Loucy (cell line): ENCODE measurements around the gene C7.

Experiments
- H2AFZ ChIP-seq: fragments of 200-600 bp; sonication (generic); 2 replicates; pipeline ENCODE4 v1.6.0; 2016; ENCODE audit warnings: antibody characterized with exemption, mild to moderate bottlenecking, low read length, moderate library complexity
- H3F3A ChIP-seq: fragments of 200-600 bp; 2 replicates; pipeline ENCODE4 v1.6.0; 2016; ENCODE audit warnings: antibody characterized with exemption, low read depth, mild to moderate bottlenecking
- H3K27me3 ChIP-seq: fragments of 200-600 bp; sonication (generic); 2 replicates; pipeline ENCODE4 v1.6.1; 2014; ENCODE audit warnings: low read length, mild to moderate bottlenecking; ENCODE audit not compliant: insufficient read depth, poor library complexity, severe bottlenecking
- H3K36me3 ChIP-seq: fragments of 200-600 bp; sonication (generic); 2 replicates; pipeline ENCODE4 v1.6.1; 2016; ENCODE audit warnings: low read length; ENCODE audit not compliant: insufficient read depth
- H3K4me1 ChIP-seq: fragments of 200-600 bp; sonication (generic); 2 replicates; pipeline ENCODE4 v1.5.1; 2014; ENCODE audit warnings: low read length, mild to moderate bottlenecking; ENCODE audit not compliant: insufficient read depth, poor library complexity, severe bottlenecking
- H3K4me2 ChIP-seq: fragments of 200-600 bp; sonication (generic); 2 replicates; pipeline ENCODE4 v1.6.0; 2014; ENCODE audit warnings: antibody characterized with exemption, low read length, low read depth, mild to moderate bottlenecking; ENCODE audit not compliant: poor library complexity, severe bottlenecking
- H3K4me3 ChIP-seq: fragments of 200-600 bp; sonication (generic); 2 replicates; pipeline ENCODE4 v1.5.1; 2014; ENCODE audit warnings: low read length, mild to moderate bottlenecking, mixed read lengths; ENCODE audit not compliant: poor library complexity, severe bottlenecking
- H3K79me2 ChIP-seq: fragments of 200-600 bp; sonication (generic); 2 replicates; pipeline ENCODE4 v1.6.1; 2014; ENCODE audit warnings: low read length; ENCODE audit not compliant: insufficient read depth
- H3K9ac ChIP-seq: fragments of 200-600 bp; sonication (generic); 2 replicates; pipeline ENCODE4 v1.6.0; 2014; ENCODE audit warnings: mild to moderate bottlenecking, low read depth, low read length, moderate library complexity; ENCODE audit not compliant: poor library complexity, severe bottlenecking
- H3K9me2 ChIP-seq: fragments of 200-600 bp; sonication (generic); replicated peaks from 2 replicates; pipeline ENCODE4 v1.6.1; 2016; ENCODE audit warnings: low read depth, low read length, mixed read lengths
- H3K9me3 ChIP-seq: fragments of 200-600 bp; sonication (generic); 2 replicates; pipeline ENCODE4 v1.6.1; 2014; ENCODE audit warnings: mild to moderate bottlenecking, antibody characterized with exemption, low read length, low read depth; ENCODE audit not compliant: insufficient read depth
- H4K20me1 ChIP-seq: fragments of 200-600 bp; sonication (generic); 2 replicates; pipeline ENCODE4 v1.6.0; 2014; ENCODE audit warnings: antibody characterized with exemption, low read length, mild to moderate bottlenecking; ENCODE audit not compliant: insufficient read depth, poor library complexity, severe bottlenecking
- CTCF ChIP-seq: fragments of 200-600 bp; sonication (generic); conservative IDR thresholded peaks from 2 replicates; pipeline ENCODE4 v1.5.1; 2014; ENCODE audit warnings: mild to moderate bottlenecking, antibody characterized with exemption, low read length
- EZH2phosphoT487 ChIP-seq: fragments of 200-600 bp; IDR thresholded peaks from 2 replicates; pipeline ENCODE4 v1.6.1; 2018; ENCODE audit warnings: antibody characterized with exemption, mild to moderate bottlenecking, moderate library complexity, borderline replicate concordance

Gene C7

GRCh38 chr5:40960037-40960436, 50.7 kb downstream of the C7 start:
- H3F3A ChIP-seq, result no peaks in the 10 kb centered on the region
- TF ChIP-seq CTCF (no peak), EZH2phosphoT487 (no peak)
- no peaks in the 10 kb centered on the region for H3K36me3 ChIP-seq
- H3K9ac ChIP-seq, result no peak overlapping the region
- no peaks in the 10 kb centered on the region for H3K9me3 ChIP-seq
- no peaks in the 10 kb centered on the region for H3K79me2 ChIP-seq
- no peaks in the 10 kb centered on the region for H3K27me3 ChIP-seq
- no peak overlapping the region for H3K4me3 ChIP-seq
- no peaks in the 10 kb centered on the region for H3K4me1 ChIP-seq
- no peak overlapping the region for H3K4me2 ChIP-seq
- H3K9me2 ChIP-seq, result no peaks in the 10 kb centered on the region
- no peaks in the 10 kb centered on the region for H4K20me1 ChIP-seq
- H2AFZ ChIP-seq, result no peak overlapping the region

- Histone ChIP-seq H3K9me3 (no peaks in the 10 kb centered on the region), H3K27me3 (no peaks in the 10 kb centered on the region), H3K4me2 (no peak overlapping the region), H2AFZ (no peak overlapping the region), H4K20me1 (no peaks in the 10 kb centered on the region), H3K9ac (no peak overlapping the region), H3K36me3 (no peaks in the 10 kb centered on the region), H3F3A (no peaks in the 10 kb centered on the region), H3K4me1 (no peaks in the 10 kb centered on the region), H3K4me3 (no peak overlapping the region), H3K79me2 (no peaks in the 10 kb centered on the region), H3K9me2 (no peaks in the 10 kb centered on the region)
- TF ChIP-seq EZH2phosphoT487, result no peak
- TF ChIP-seq CTCF, result peak; percentile 50
Measured at GRCh38 chr5:40962207-40962955, 53.1 kb downstream of the C7 start.

- H3K4me3 ChIP-seq, result no peak overlapping the region
- H3K36me3 ChIP-seq, result no peaks in the 10 kb centered on the region
- no peak overlapping the region for H3K9ac ChIP-seq
- no peak overlapping the region for H3K4me2 ChIP-seq
- no peaks in the 10 kb centered on the region for H3K9me3 ChIP-seq
- no peaks in the 10 kb centered on the region for H3K9me2 ChIP-seq
- no peak for TF ChIP-seq EZH2phosphoT487
- TF ChIP-seq CTCF, result no peak
- no peaks in the 10 kb centered on the region for H4K20me1 ChIP-seq
- no peaks in the 10 kb centered on the region for H3K4me1 ChIP-seq
- no peak overlapping the region for H2AFZ ChIP-seq
- no peaks in the 10 kb centered on the region for H3K27me3 ChIP-seq
- H3K79me2 ChIP-seq, result no peaks in the 10 kb centered on the region
- no peaks in the 10 kb centered on the region for H3F3A ChIP-seq
Measured at GRCh38 chr5:40972434-40972833, 63.1 kb downstream of the C7 start.
